Spleen (tissue), 11 donors: ENCODE measurements around the gene FCAMR. TPM values are rescaled to one million over a fixed set of nuclear protein-coding genes. Genes with fewer than 3 reads are reported as not detected.

Source experiments
- DNase-seq: peaks from one replicate; pipeline ENCODE4 v3.0.0-alpha.2; 2020
- H3K27ac ChIP-seq, 8 donors: fragments of 200-600 bp; sonication (generic) in 7 of 8; 1 replicate in 4 of 8; 2 replicates in 4 of 8; pipeline versions ENCODE4 v1.5.0 to v1.8.0; 2016 to 2021; ENCODE audit warnings: inconsistent platforms in 4 of 8, mild to moderate bottlenecking in 4 of 8, moderate library complexity in 1 of 8
- H3K27me3 ChIP-seq, 7 donors: fragments of 200-600 bp; sonication (generic) in 6 of 7; replicated peaks in 1 of 7; 1 replicate in 4 of 7; 2 replicates in 3 of 7; pipeline versions ENCODE4 v1.5.0 to v1.8.0; 2016 to 2021; ENCODE audit warnings: inconsistent platforms in 3 of 7, mild to moderate bottlenecking in 1 of 7
- H3K36me3 ChIP-seq, 6 donors: fragments of 200-600 bp; sonication (generic) in 5 of 6; 1 replicate in 4 of 6; 2 replicates in 2 of 6; pipeline versions ENCODE4 v1.5.0 to v1.8.0; 2016 to 2021; ENCODE audit warnings: inconsistent platforms in 2 of 6
- H3K4me1 ChIP-seq, 6 donors: fragments of 200-600 bp; sonication (generic) in 5 of 6; 1 replicate in 3 of 6; 2 replicates in 3 of 6; pipeline versions ENCODE4 v1.5.0 to v1.8.0; 2016 to 2021; ENCODE audit warnings: inconsistent platforms in 3 of 6
- H3K4me3 ChIP-seq, 8 donors: fragments of 200-600 bp; sonication (generic) in 7 of 8; 1 replicate in 4 of 8; 2 replicates in 4 of 8; pipeline versions ENCODE4 v1.5.0 to v1.8.0; 2016 to 2021; ENCODE audit warnings: inconsistent platforms in 4 of 8, mild to moderate bottlenecking in 4 of 8, moderate library complexity in 2 of 8
- H3K9me3 ChIP-seq, 8 donors: fragments of 200-600 bp; sonication (generic) in 7 of 8; 1 replicate in 4 of 8; 2 replicates in 4 of 8; pipeline versions ENCODE4 v1.5.0 to v1.8.0; 2016 to 2021; ENCODE audit warnings: inconsistent platforms in 4 of 8
- CTCF ChIP-seq, 11 experiments: fragments of 200-600 bp in 7 of 11; fragments of 450-650 bp in 4 of 11; sonication (generic) in 4 of 11; IDR thresholded peaks in 8 of 11; conservative IDR thresholded peaks in 3 of 11; 1 replicate in 7 of 11; 2 replicates in 4 of 11; pipeline versions ENCODE4 v1.4.0 to v1.8.0; 2016 to 2021; ENCODE audit warnings: antibody characterized with exemption in 11 of 11, inconsistent platforms in 4 of 11, mild to moderate bottlenecking in 1 of 11
- POLR2A ChIP-seq, 3 donors: fragments of 450-650 bp; IDR thresholded peaks; one replicate each; pipeline ENCODE4 v1.5.1; 2017; ENCODE audit warnings: antibody characterized with exemption in 3 of 3, mild to moderate bottlenecking in 1 of 3
- POLR2AphosphoS5 ChIP-seq, 3 donors: sonication (generic); formaldehyde crosslinking; IDR thresholded peaks; one replicate each; pipeline ENCODE4 v1.5.1; 2017; ENCODE audit warnings: antibody characterized with exemption in 3 of 3
- WGBS, 5 donors: extraction: QIAGEN DNeasy Blood & Tissue Kit in 3 of 5; methylation state at CpG; one replicate each; pipeline versions ENCODE4 v1.1.5 to v1.1.7; 2013 to 2018; 5-methylcytosine and 5-hydroxymethylcytosine counted together
- intact Hi-C: fragments of 100-400 bp; cut with DNase I; formaldehyde crosslinking; loops from one replicate; pipeline ENCODE4 v1.15.0; 2023; ENCODE audit warnings: low total_unique reads
- polyA plus RNA-seq, 3 donors: library from polyadenylated mRNA; stranded (reverse); fragments of 200-250 nt; gene quantifications; one replicate each; pipeline ENCODE4 v1.2.1, GENCODE V29; 2013
- total RNA-seq, 7 donors: library from RNA; depleted of rRNA in 3 of 7; stranded (reverse); fragments of >200 nt in 3 of 7; fragmentation: NEBNext Ultra II Directional in 4 of 7; extraction: Animal tissue kit (Norgen Biotek cat#: 25700) in 4 of 7; gene quantifications; one replicate each; pipeline versions ENCODE4 v1.1.0 to v1.2.1, GENCODE V29; 2016 to 2021
- donor health status: healthy with polysubstance abuse.
- donor health status: DM: no; HTN: no; CAD: no; lungs with moderate emphysema.
- donor health status: DM: no; HTN: no; CAD: no.
- donor health status: Bipolar disorder and iron deficiency.
- donor health status: healthy.
- donor health status: DM: no; HTN: no; CAD: no.
- donor health status: DM: yes; HTN: yes; CAD: no.

Gene FCAMR
- total and polyA plus RNA-seq, 10 donors: 0.16 to 1.3 (median 0.38) TPM; not detected in 2

GRCh38 chr1:207009182-207009850 lies 39.1 kb upstream of the FCAMR start:
- Histone ChIP-seq H3K4me3 (no peak overlapping the region), H3K27ac (no peak overlapping the region), H3K9me3 (no peaks in the 10 kb centered on the region), H3K4me1 (peaks cover 0 to 8% (median 0%) of the 10 kb centered on the region in 6 donors), H3K27me3 (no peaks in the 10 kb centered on the region), H3K36me3 (no peaks in the 10 kb centered on the region)
- 82 to 93% (median 88%) methylated on average over 10 of the region's 10 CpGs for WGBS, 5 donors
- TF ChIP-seq POLR2A (IDR thresholded peaks at IDR 0.05) (no peak), CTCF (IDR thresholded peaks at IDR 0.05 in 8 of 11, conservative IDR thresholded peaks at IDR 0.05 in 3 of 11) (no peak), POLR2AphosphoS5 (IDR thresholded peaks at IDR 0.05) (no peak)
- DNase-seq: no peak
- intact Hi-C loops: loop anchor here (10.0 kb wide), 1 partner anchor 65 kb away; no protein-coding TSS in a partner anchor

GRCh38 chr1:207007352-207008033 lies 37.2 kb upstream of the FCAMR start:
- no peaks in the 10 kb centered on the region for H3K9me3 ChIP-seq
- no peak overlapping the region for H3K27ac ChIP-seq
- DNase-seq: no peak
- H3K4me3 ChIP-seq: no peak overlapping the region
- H3K4me1 ChIP-seq: peaks cover 0 to 8% (median 0%) of the 10 kb centered on the region in 6 donors
- no peaks in the 10 kb centered on the region for H3K36me3 ChIP-seq
- no peaks in the 10 kb centered on the region for H3K27me3 ChIP-seq
- intact Hi-C loops: loop anchor here (10.0 kb wide), 1 partner anchor 67 kb away; no protein-coding TSS in a partner anchor
- TF ChIP-seq POLR2A (IDR thresholded peaks at IDR 0.05) (no peak), POLR2AphosphoS5 (IDR thresholded peaks at IDR 0.05) (no peak), CTCF (IDR thresholded peaks at IDR 0.05 in 8 of 11, conservative IDR thresholded peaks at IDR 0.05 in 3 of 11) (no peak)
- WGBS, 5 donors: 84 to 91% (median 87%) methylated on average over 5 of the region's 5 CpGs

- TF ChIP-seq CTCF (IDR thresholded peaks at IDR 0.05 in 8 of 11, conservative IDR thresholded peaks at IDR 0.05 in 3 of 11): no peak
- TF ChIP-seq POLR2A (IDR thresholded peaks at IDR 0.05): no peak
- no peak for TF ChIP-seq POLR2AphosphoS5 (IDR thresholded peaks at IDR 0.05)
- intact Hi-C loops: loop anchor here (10.0 kb wide), 1 partner anchor 68 kb away; no protein-coding TSS in a partner anchor
- peaks cover 0 to 8% (median 0%) of the 10 kb centered on the region in 6 donors for H3K4me1 ChIP-seq
- no peaks in the 10 kb centered on the region for H3K9me3 ChIP-seq
- no peaks in the 10 kb centered on the region for H3K27me3 ChIP-seq
- no peak overlapping the region for H3K27ac ChIP-seq
- H3K4me3 ChIP-seq: no peak overlapping the region
- no peaks in the 10 kb centered on the region for H3K36me3 ChIP-seq
- no peak for DNase-seq
- 76 to 90% (median 81%) methylated on average over 3 of the region's 3 CpGs for WGBS, 5 donors
Measured at GRCh38 chr1:207006914-207007313, 36.7 kb upstream of the FCAMR start.

- Histone ChIP-seq H3K36me3 (no peaks in the 10 kb centered on the region), H3K9me3 (no peaks in the 10 kb centered on the region), H3K27me3 (no peaks in the 10 kb centered on the region), H3K4me1 (peaks cover 0 to 8% (median 0%) of the 10 kb centered on the region in 6 donors), H3K27ac (no peak overlapping the region), H3K4me3 (no peak overlapping the region)
- 82 to 95% (median 90%) methylated on average over 3 of the region's 3 CpGs for WGBS, 5 donors
- intact Hi-C loops: loop anchor here (10.0 kb wide), 1 partner anchor 69 kb away; no protein-coding TSS in a partner anchor
- TF ChIP-seq CTCF (IDR thresholded peaks at IDR 0.05 in 8 of 11, conservative IDR thresholded peaks at IDR 0.05 in 3 of 11) (no peak), POLR2A (IDR thresholded peaks at IDR 0.05) (no peak), POLR2AphosphoS5 (IDR thresholded peaks at IDR 0.05) (no peak)
- no peak for DNase-seq
Measured at GRCh38 chr1:207006083-207006482, 35.8 kb upstream of the FCAMR start.
